ENCODE measurements around the gene AK8.

GRCh38 chr9:132833550-132834121, 44.4 kb downstream of the AK8 start:
- TF ChIP-seq CTCF (conservative IDR thresholded peaks at IDR 0.05; ENCODE audit: low read length) = no peak
- no peak for TF ChIP-seq EZH2phosphoT487 (IDR thresholded peaks at IDR 0.05; ENCODE audit: borderline replicate concordance, low read depth, low read length)

Data from OCI-LY7 (cell line).